RWPE1 (cell line): ENCODE measurements around the gene EIF5B.
"Not testable (repeated sequence)": the region's sequence is repeated elsewhere in the genome, so short reads cannot be mapped to it uniquely, and the experiment has no call there.

Experiments
- CTCF ChIA-PET: fragments of 350-600 bp; sonication (Branson Sonifier 250); formaldehyde crosslinking; extraction: SDS; loops from one replicate; lab custom pipeline; 2021; lab: Yijun Ruan, JAX
- POLR2A ChIA-PET: fragments of 400-600 bp; formaldehyde crosslinking; extraction: SDS; loops from one replicate; lab custom pipeline; 2020; ENCODE audit warnings: antibody characterized with exemption; ENCODE audit not compliant: low non-redundant PET; lab: Yijun Ruan, JAX
- DNase-seq: peaks from one replicate; pipeline ENCODE4 v3.0.0; 2012; ENCODE audit warnings: low spot score
- H3K27ac ChIP-seq: fragments of 450-650 bp; 2 replicates; pipeline ENCODE4 v1.5.1; 2017
- CTCF ChIP-seq: fragments of 450-650 bp; conservative IDR thresholded peaks from 2 replicates; pipeline ENCODE4 v1.5.1; 2017; ENCODE audit warnings: low read depth, mild to moderate bottlenecking

The EIF5B gene

DNA sequence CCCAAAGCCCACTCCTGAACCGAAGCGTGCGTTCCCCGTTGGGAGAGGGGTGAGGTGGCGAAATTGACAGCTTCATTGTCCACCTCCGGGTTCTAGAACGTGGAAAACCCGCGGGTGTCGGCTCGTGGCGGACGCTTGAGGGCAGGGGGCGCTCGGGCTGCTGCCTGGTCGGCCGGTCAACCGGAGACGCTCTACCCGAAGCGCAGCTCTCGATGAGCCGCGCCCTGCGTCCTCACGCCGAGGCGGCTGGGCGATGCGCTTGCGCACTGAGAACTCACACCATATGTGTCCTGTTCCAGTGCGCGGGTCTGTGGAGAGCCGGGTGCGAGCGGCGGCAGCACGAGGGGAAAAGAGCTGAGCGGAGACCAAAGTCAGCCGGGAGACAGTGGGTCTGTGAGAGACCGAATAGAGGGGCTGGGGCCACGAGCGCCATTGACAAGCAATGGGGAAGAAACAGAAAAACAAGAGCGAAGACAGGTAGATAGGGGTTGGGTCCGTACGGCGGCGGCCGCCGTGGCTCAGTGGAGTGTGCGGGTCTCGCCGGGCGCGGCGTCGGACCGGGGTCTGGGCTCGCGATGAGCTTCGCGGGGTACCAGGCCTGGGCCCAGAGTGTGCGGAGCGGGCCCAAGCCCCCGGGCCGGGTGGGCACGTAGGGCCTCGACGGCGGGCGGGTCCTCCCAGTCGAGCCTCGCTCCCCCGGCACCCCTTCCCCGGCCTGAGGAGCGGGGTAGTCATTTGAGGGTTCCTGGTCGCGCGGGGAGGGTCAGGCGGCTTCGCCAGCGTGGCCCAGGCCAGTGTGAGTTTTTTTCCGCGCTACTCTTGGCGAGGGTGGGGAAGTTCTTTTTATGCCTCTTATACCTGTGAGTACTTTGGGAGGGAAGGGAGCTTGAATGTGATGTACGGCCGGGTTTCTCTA lies at the start of gene EIF5B:
EIF5B (plus strand) TSS at position 277 of the 916 bp plus-strand sequence; CDS start at position 443, 166 bp downstream.
- peak; percentile 88 for TF ChIP-seq CTCF
- peak; percentile 91 for DNase-seq
- POLR2A ChIA-PET, result interaction anchor here (0.6 to 1.3 kb wide), 2 partner anchors 54 to 196 kb away, joined by 3 read pairs; no protein-coding TSS in a partner anchor
- CTCF ChIA-PET, result interaction anchor here (0.6 to 0.7 kb wide), 5 partner anchors 48 to 190 kb away, joined by 3 to 4 read pairs (median 4); no protein-coding TSS in a partner anchor
- peak within 1 kb of the TSS; percentile 94 for H3K27ac ChIP-seq

DNA sequence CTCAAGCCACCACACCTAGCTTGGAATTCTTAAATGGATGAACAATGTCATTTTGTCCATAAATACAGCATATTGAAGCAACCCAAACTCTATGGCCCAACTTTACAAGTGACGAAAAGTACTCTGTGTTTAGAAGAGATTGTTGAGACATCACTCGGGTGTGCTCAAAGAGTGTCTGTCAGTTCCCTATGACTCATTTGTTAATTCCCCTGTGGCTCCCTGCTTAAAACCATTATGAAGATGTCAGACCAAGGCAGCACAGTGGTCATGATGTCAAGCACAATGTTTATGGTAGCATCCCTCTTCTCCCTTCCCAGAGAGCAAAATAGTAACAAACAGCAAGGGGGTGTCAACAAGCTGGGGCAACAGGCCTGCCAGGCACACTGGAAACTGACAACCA lies 39.2 kb upstream of the EIF5B start:
- DNase-seq, result no peak
- CTCF ChIA-PET, result no interaction called here
- no peak overlapping the region for H3K27ac ChIP-seq
- TF ChIP-seq CTCF, result no peak
- POLR2A ChIA-PET, result no interaction called here

- ChIA-PET CTCF (no interaction called here), POLR2A (no interaction called here)
- H3K27ac ChIP-seq, result no peak overlapping the region
- no peak for DNase-seq
- no peak for TF ChIP-seq CTCF
These were observed 37.6 kb upstream of the EIF5B start for GRCh38 chr2:99299580-99299979.

- CTCF ChIA-PET, DNase-seq, H3K27ac ChIP-seq, POLR2A ChIA-PET: not testable (repeated sequence)
These were observed 36.1 kb upstream of the EIF5B start, which contains the start of gene LYG1 for GRCh38 chr2:99301097-99301496. LYG1 (minus strand) TSS chr2:99301197; CDS start chr2:99295670, 5,527 bp downstream.

DNA sequence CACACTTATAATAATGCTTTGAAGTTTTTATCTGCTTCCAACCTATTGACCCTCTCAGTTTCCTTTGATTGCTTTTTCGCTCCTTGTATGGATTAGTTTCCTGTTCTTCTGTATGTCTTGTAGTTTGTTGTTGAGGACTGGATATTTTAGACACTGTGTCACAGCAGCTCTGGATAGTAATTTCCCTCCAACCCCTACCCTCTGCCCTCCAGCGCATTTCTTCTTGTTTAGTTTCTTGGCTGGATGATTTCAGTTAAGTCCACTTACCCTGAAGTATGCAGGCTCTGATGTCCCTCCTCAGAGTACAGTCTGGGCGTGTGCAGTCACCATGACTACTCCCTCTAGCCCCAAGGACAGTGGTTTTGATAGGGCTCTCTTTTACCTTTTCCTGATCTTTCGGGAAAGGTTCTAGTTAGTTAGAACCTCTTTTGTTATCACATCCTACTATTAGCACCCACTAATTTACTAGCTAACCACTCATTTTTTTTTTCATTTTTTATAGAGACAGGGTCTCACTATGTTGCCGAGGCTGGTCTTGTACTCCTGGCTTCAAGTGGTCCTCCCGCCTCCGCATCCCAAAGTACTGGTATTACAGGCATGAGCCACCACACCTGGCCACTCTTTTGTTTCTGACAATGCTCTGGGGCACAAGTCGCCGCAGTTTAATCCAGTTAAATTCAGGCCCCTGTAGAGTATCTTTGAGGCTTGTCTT lies 19.9 kb upstream of the EIF5B start:
- no peak for TF ChIP-seq CTCF

DNA sequence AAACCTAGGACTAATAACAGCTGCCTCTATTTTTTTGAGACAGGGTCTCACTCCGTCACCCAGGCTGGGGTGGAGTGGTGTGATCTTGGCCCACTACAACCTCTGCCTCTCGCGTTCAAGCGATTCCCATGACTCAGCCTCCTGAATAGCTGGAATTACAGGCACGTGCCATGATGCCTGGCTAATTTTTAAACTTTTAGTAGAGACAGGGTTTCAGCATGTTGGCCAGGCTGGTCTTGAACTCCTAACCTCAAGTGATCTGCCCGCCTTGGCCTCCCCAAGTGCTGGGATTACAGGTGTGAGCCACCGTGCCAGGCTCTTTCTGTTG lies 19.4 kb upstream of the EIF5B start:
- POLR2A ChIA-PET, DNase-seq: not testable (repeated sequence)
- CTCF ChIA-PET, result interaction anchor here (0.6 kb wide), 1 partner anchor 1933 kb away, joined by 4 read pairs; no protein-coding TSS in a partner anchor

More for the DNA sequence above, 19.9 kb upstream of the EIF5B start:
- no peak overlapping the region for H3K27ac ChIP-seq
- ChIA-PET CTCF (interaction anchor here (0.6 kb wide), 1 partner anchor 1934 kb away, joined by 4 read pairs; no protein-coding TSS in a partner anchor), POLR2A (no interaction called here)
- no peak for DNase-seq

GRCh38 chr2:99325384-99325783 lies 11.8 kb upstream of the EIF5B start:
- CTCF ChIA-PET, result no interaction called here
- POLR2A ChIA-PET, result no interaction called here
- TF ChIP-seq CTCF, result no peak
- DNase-seq, result no peak
- H3K27ac ChIP-seq, result no peak overlapping the region

More for the DNA sequence above, 19.4 kb upstream of the EIF5B start:
- not testable (repeated sequence) for H3K27ac ChIP-seq
